ENCODE data around the gene MORC2. TPM values are rescaled to one million over a fixed set of nuclear protein-coding genes. Genes with fewer than 3 reads are reported as not detected.

Gene MORC2
- polyA plus RNA-seq = 10 to 100 TPM in 2 of 3 donors, 1 to 10 TPM in 1; 9.1 to 20.7 (median 11.2) TPM

- H3K27ac ChIP-seq (ENCODE audit: low read depth, low read length) = peak within 1 kb of the TSS; percentile 53
- 19% methylated on average over 50 to 53 of the region's 53 CpGs for WGBS, 3 donors
Measured at GRCh38 chr22:30968015-30968923, at the start of gene MORC2. TSS of gene MORC2 (minus strand) at chr22:30968774. CDS start at chr22:30967889, 885 bp downstream.

DNA sequence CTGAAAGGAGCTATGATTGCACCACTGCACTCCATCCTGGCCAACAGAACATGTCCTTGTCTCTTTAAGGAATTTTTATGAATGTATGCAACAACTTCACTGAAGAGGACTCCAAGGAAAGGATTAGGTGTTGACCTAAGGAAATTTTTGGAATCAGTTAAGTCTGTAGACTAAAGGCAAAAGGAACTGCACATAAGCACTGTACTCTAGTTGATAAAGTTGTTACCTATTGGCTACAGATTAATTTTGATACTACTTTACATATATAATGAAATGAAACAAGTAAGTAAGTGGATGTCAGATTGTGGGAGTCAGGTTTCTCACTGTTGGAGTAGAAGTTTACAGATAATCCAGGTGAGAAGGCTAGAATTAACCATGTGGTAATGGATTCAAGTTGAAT lies 37.0 kb upstream of the MORC2 start:
- H3K27ac ChIP-seq (ENCODE audit: low read depth, low read length) = no peak overlapping the region

DNA sequence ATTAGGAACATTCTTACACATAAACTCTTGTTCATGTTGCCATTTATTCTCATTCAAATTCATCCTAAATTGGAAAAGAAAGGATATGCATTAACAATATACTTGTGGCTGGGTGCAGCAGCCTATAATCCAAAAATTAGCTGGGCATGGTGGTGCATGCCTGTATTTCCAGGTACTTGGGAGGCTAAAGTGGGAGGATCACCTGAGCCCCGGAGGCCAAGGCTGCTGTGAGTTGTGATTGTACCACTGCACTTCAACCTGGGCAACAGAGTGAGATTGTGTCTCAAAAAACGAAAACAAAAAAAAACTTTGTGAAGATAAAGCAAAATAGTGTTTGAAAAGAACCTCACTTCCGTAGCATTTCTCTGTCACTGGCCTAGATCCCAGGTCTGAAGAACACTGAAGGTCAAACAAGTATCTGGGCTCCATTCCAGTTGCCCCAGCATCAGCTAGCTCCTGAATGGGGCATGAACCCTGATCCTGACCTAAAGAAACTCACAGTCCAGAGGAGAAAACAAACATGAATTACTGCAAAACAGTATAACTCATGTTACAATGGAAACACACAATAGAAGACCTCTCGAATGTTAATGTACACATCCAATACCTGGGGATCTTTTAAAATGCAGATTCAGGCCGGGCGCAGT lies 32.7 kb upstream of the MORC2 start:
- WGBS, 3 donors = 77 to 90% (median 87%) methylated on average over 6 of the region's 6 CpGs

DNA sequence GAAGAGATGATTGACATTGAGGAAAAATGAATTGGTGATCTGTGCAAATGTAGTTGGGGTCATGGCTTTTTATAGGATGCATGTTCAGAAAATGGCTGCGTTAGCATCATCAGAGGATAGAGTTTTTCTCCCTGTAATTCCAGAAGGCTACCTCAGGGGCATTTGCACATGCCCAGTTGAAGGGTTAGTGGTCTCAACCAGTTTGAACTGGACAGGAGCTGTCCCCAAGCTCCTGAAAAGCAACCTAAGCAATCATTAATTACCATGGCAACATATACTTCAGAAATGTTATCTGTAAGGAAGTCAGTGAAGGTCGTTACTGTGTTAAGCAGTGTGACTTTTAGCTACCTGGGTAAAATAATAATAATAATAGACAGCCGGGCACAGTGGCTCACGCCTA lies 29.8 kb upstream of the MORC2 start:
- 73 to 84% (median 81%) methylated on average over 4 of the region's 4 CpGs for WGBS, 3 donors
- no peak overlapping the region for H3K27ac ChIP-seq (ENCODE audit: low read depth, low read length)

More for the DNA sequence above, 32.7 kb upstream of the MORC2 start:
- no peak overlapping the region for H3K27ac ChIP-seq (ENCODE audit: low read depth, low read length)

GRCh38 chr22:30996462-30996861 lies 27.9 kb upstream of the MORC2 start:
- H3K27ac ChIP-seq (ENCODE audit: low read depth, low read length) = no peak overlapping the region
- WGBS, 3 donors = 44 to 75% (median 59%) methylated on average over 2 of the region's 2 CpGs

- no peak overlapping the region for H3K27ac ChIP-seq (ENCODE audit: low read depth, low read length)
- 59 to 89% (median 74%) methylated on average over 1 of the region's 1 CpG for WGBS, 3 donors
Measured at GRCh38 chr22:30994960-30995359, 26.4 kb upstream of the MORC2 start.

- H3K27ac ChIP-seq (ENCODE audit: low read depth, low read length) = no peak overlapping the region
Measured at GRCh38 chr22:30992565-30992964, 24.0 kb upstream of the MORC2 start.

GRCh38 chr22:30990690-30991089 lies 22.1 kb upstream of the MORC2 start:
- no peak overlapping the region for H3K27ac ChIP-seq (ENCODE audit: low read depth, low read length)
- 75 to 96% (median 86%) methylated on average over 1 of the region's 1 CpG for WGBS, 3 donors

More at GRCh38 chr22:30992565-30992964, 24.0 kb upstream of the MORC2 start:
- WGBS, 3 donors = 13 to 56% (median 49%) methylated on average over 2 of the region's 2 CpGs

- no peak overlapping the region for H3K27ac ChIP-seq (ENCODE audit: low read depth, low read length)
Measured at GRCh38 chr22:30989474-30989873, 20.9 kb upstream of the MORC2 start.

DNA sequence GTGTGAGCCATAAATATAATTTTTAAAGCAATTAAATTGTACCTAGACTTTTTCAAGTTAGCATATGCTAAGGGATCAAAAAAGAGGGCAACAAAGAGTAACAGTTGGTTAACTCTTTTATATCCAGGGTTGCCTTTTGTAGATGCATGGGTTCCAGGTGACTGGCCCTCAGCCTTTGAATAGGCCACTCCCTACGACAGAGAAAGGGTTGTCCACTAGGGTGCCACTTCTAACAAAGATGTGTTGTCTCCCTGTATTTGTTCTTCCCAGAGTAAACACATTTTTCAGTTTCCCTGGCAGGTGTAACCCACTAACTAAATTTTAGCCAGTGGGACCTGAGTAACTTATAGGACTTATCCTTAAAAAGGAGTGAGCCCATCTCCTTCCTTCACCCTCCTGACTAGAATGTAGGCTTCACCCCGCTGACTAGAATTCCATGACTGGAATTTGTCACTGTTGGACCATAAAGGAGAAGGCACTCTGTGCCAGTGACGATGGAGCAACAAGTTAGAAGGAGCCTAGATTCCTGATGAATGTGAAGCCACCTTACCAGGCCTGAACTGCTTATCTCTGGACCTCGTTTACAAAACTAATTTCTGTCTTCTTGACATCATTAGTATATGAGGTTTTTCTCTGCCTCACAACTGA lies 17.1 kb upstream of the MORC2 start:
- H3K27ac ChIP-seq (ENCODE audit: low read depth, low read length) = no peak overlapping the region
- WGBS, 3 donors = 63 to 90% (median 88%) methylated on average over 4 of the region's 4 CpGs

GRCh38 chr22:30984317-30984716 lies 15.7 kb upstream of the MORC2 start:
- no peak overlapping the region for H3K27ac ChIP-seq (ENCODE audit: low read depth, low read length)
- 62 to 90% (median 87%) methylated on average over 2 of the region's 2 CpGs for WGBS, 3 donors

- no peak overlapping the region for H3K27ac ChIP-seq (ENCODE audit: low read depth, low read length)
- 91 to 96% (median 95%) methylated on average over 2 of the region's 2 CpGs for WGBS, 3 donors
Measured at GRCh38 chr22:30982512-30982911, 13.9 kb upstream of the MORC2 start.

- no peak overlapping the region for H3K27ac ChIP-seq (ENCODE audit: low read depth, low read length)
- WGBS, 3 donors = 77 to 98% (median 83%) methylated on average over 3 of the region's 3 CpGs
Measured at GRCh38 chr22:30979932-30980331, 11.4 kb upstream of the MORC2 start.

DNA sequence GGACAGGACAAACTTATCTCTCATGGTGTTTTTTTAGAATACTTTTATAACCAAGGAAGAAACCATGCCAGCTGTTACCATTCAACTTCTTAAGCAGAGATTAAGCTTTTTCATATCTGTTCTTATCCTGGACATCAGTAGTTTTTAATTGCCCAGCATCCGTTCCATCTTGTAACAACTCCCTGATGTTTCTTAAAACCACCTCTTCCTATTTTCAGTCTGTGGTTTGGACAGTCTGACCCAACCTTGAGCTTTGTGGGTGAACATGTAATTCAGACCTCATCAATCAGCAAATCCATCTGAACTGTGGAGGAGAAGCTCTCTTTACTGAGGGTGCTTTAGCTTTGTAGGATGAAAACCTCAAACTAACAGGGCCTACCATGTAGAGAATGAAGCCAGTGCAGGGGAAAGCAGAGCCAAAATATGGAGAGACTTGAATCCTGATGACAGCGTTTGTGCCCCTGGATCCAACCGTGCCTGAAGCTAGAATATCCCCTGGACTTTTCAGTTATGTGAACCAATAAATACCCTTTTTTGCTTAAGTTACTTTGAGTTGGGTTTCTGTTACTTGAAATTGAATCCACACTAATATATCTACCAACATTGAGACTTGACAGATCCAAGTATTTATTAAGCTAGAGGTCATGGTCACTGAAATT lies 9.9 kb upstream of the MORC2 start:
- 79 to 96% (median 85%) methylated on average over 3 of the region's 3 CpGs for WGBS, 3 donors
- no peak overlapping the region for H3K27ac ChIP-seq (ENCODE audit: low read depth, low read length)

DNA sequence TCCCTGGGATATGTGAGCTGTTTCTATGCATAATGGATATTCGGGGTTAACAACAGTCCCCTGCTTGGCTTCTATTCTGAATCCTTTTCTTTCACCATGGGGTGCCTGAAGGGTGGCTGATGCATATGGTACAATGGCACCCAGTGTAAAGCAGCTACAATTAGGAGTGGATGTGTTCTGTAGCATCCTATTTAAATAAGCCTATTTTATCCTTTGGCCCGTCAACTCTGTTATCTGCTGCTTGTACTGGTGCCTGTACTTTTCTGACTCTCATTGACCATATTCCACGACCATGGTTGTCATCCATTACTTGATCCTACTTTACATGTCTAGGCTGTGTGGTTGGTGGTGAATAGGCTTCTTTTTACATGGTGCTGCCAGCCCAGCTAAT lies 1.8 kb upstream of the MORC2 start:
- 49 to 69% (median 66%) methylated on average over 3 of the region's 3 CpGs for WGBS, 3 donors

GRCh38 chr22:30969532-30970355 lies 1.2 kb upstream of the MORC2 start:
- WGBS, 3 donors = 3% methylated on average over 47 to 49 of the region's 49 CpGs
- peak overlapping the region; percentile 53 for H3K27ac ChIP-seq (ENCODE audit: low read depth, low read length)

More for the DNA sequence above, 1.8 kb upstream of the MORC2 start:
- no peak overlapping the region for H3K27ac ChIP-seq (ENCODE audit: low read depth, low read length)

DNA sequence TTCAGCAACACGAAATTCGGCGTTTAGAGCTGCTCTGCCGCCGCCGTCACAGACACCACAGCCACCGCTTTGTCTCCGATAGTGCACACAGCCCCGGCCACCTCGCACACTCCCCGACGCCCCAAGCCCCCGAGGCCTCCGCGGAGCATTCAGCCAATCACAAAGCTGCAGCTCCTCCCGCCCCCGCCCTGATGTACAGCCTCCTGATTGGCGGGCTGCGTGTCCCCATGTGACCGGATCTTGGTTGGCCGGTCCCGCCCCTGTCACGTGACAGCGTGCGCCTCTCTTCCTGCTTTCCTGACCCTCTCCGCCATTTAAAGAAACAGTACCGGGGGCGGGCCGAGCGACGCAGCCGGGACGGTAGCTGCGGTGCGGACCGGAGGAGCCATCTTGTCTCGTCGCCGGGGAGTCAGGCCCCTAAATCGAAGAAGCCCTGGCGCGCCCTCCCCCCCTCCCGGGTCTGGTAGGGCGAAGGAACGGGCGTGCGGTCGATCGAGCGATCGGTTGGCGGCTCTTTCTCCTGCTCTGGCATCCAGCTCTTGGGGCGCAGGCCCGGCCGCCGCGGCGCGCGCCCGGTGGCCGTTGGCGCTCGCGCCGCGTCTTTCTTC lies 454 bp upstream of the MORC2 start, which contains the start of gene TUG1:
Gene TUG1, plus strand, starts transcription at position 342 of the 608 bp plus-strand sequence.
- 0 to 1% (median 0%) methylated on average over 59 to 67 of the region's 67 CpGs for WGBS, 3 donors
- H3K27ac ChIP-seq (ENCODE audit: low read depth, low read length) = peak within 1 kb of the TSS; percentile 53

Data from adipose tissue (tissue), 3 donors.